HepG2 (cell line): ENCODE results near the gene FAM168A. TPM values are rescaled to one million over a fixed set of nuclear protein-coding genes. Genes with fewer than 3 reads are reported as not detected.

Experiments
- ATM ChIP-seq: fragments of 450-650 bp; IDR thresholded peaks from 2 replicates; pipeline ENCODE4 v1.7.1; 2017; ENCODE audit warnings: mild to moderate bottlenecking, borderline replicate concordance
- CBX2 ChIP-seq, 2 experiments: fragments of 200-600 bp in 1 of 2; sonication (generic); formaldehyde crosslinking in 1 of 2; IDR thresholded peaks; 2 replicates each; pipeline versions ENCODE4 v1.7.0 to v1.8.1; 2018 to 2022; ENCODE audit warnings: low read depth in 2 of 2, low read length in 1 of 2, mild to moderate bottlenecking in 1 of 2, missing genetic modification reagents in 1 of 2
- CREB3 ChIP-seq: sonication (generic); formaldehyde crosslinking; IDR thresholded peaks from 2 replicates; pipeline ENCODE4 v1.5.0; 2020; ENCODE audit warnings: missing genetic modification reagents
- FOXK1 ChIP-seq: sonication (generic); formaldehyde crosslinking; IDR thresholded peaks from 2 replicates; pipeline ENCODE4 v1.4.0; 2020; ENCODE audit warnings: low read depth, missing genetic modification reagents, borderline replicate concordance
- GABPA ChIP-seq, 2 experiments: IDR thresholded peaks; 2 replicates each; pipeline ENCODE4 v1.6.1; 2011 to 2016; ENCODE audit warnings: low read depth in 2 of 2, low read length in 1 of 2, missing biosample characterization in 1 of 2, missing genetic modification characterization in 1 of 2
- IRF2 ChIP-seq: IDR thresholded peaks from 2 replicates; pipeline ENCODE4 v1.6.1; 2018; ENCODE audit warnings: missing genetic modification reagents, missing compliant biosample characterization
- KDM2A ChIP-seq: sonication (generic); formaldehyde crosslinking; IDR thresholded peaks from 2 replicates; pipeline ENCODE4 v1.4.0; 2020; ENCODE audit warnings: low read depth, missing genetic modification reagents, borderline replicate concordance
- MZF1 ChIP-seq: sonication (generic); formaldehyde crosslinking; IDR thresholded peaks from 2 replicates; pipeline ENCODE4 v1.8.1; 2023; ENCODE audit warnings: mild to moderate bottlenecking, missing genetic modification reagents, borderline replicate concordance
- NBN ChIP-seq: fragments of 450-650 bp; conservative IDR thresholded peaks from 2 replicates; pipeline ENCODE4 v1.6.1; 2017
- NFE2 ChIP-seq: sonication (generic); formaldehyde crosslinking; IDR thresholded peaks from 2 replicates; pipeline ENCODE4 v1.4.0; 2020; ENCODE audit warnings: missing genetic modification reagents
- PRMT3 ChIP-seq: sonication (generic); formaldehyde crosslinking; IDR thresholded peaks from 2 replicates; pipeline ENCODE4 v1.8.1; 2022; ENCODE audit warnings: low read depth, mild to moderate bottlenecking, moderate library complexity, missing genetic modification reagents, borderline replicate concordance
- SIN3B ChIP-seq: fragments of 150-350 bp; IDR thresholded peaks from 2 replicates; pipeline ENCODE4 v1.6.1; 2014; ENCODE audit warnings: low read length
- SUZ12 ChIP-seq: fragments of 150-350 bp; IDR thresholded peaks from 2 replicates; pipeline ENCODE4 v1.6.1; 2014; ENCODE audit warnings: low read depth, low read length
- TOPORS ChIP-seq: sonication (generic); formaldehyde crosslinking; IDR thresholded peaks from 2 replicates; pipeline ENCODE4 v1.8.0; 2023; ENCODE audit warnings: mild to moderate bottlenecking, missing genetic modification reagents
- ZFP37 ChIP-seq: sonication (generic); formaldehyde crosslinking; IDR thresholded peaks from 2 replicates; pipeline ENCODE4 v1.4.0; 2020; ENCODE audit warnings: missing genetic modification reagents, borderline replicate concordance
- ZNF121 ChIP-seq: sonication (generic); formaldehyde crosslinking; IDR thresholded peaks from 2 replicates; pipeline ENCODE4 v1.5.0; 2020; ENCODE audit warnings: mild to moderate bottlenecking, missing genetic modification reagents
- ZNF251 ChIP-seq: sonication (generic); formaldehyde crosslinking; IDR thresholded peaks from 2 replicates; pipeline ENCODE4 v1.9.0; 2021; ENCODE audit warnings: mild to moderate bottlenecking, missing genetic modification reagents
- ZNF331 ChIP-seq: sonication (generic); formaldehyde crosslinking; IDR thresholded peaks from 2 replicates; pipeline ENCODE4 v1.4.0; 2020; ENCODE audit warnings: missing genetic modification reagents
- ZNF7 ChIP-seq: IDR thresholded peaks from 2 replicates; pipeline ENCODE4 v1.6.1; 2016; ENCODE audit warnings: missing biosample characterization, missing genetic modification reagents
- ZNF737 ChIP-seq: sonication (generic); formaldehyde crosslinking; IDR thresholded peaks from 2 replicates; pipeline ENCODE4 v1.5.0; 2020; ENCODE audit warnings: missing genetic modification reagents, mild to moderate bottlenecking, borderline replicate concordance
- polyA plus RNA-seq, 8 experiments: library from polyadenylated mRNA; depleted of rRNA in 3 of 8; stranded (reverse) in 7 of 8; unstranded in 1 of 8; fragments of >200 nt; fragmentation: Illumina TruSeq in 4 of 8; extraction: Trizol in 4 of 8; gene quantifications; 2 replicates each; pipeline versions ENCODE4 v1.2.1 to v1.2.3, GENCODE V29; 2011 to 2016; ENCODE audit warnings: low read depth in 4 of 8, missing spikeins in 1 of 8, mixed read lengths in 1 of 8; ENCODE audit not compliant: insufficient read depth in 1 of 8
- total RNA-seq, 5 experiments: library from RNA; depleted of rRNA; stranded (reverse); fragments of >200 nt; fragmentation: Illumina TruSeq; extraction: Trizol; gene quantifications; 2 replicates each; pipeline ENCODE4 v1.2.3, GENCODE V29; 2016; ENCODE audit warnings: low read depth in 1 of 5
- TF ChIP-seq, protein P1 (sequence below), 2 experiments: sonication (generic) in 1 of 2; formaldehyde crosslinking in 1 of 2; IDR thresholded peaks; 2 replicates each; pipeline versions ENCODE4 v1.6.1 to v1.9.0; 2014 to 2022; ENCODE audit warnings: antibody characterized with exemption in 1 of 2, borderline replicate concordance in 1 of 2, inconsistent platforms in 1 of 2, low read depth in 1 of 2, missing genetic modification reagents in 1 of 2

Gene FAM168A
- total and polyA plus RNA-seq, 2 of the 13 experiments (the other 11 are each of a cell fraction or from before 2014, with no cell fraction given): 13.9 to 15.8 TPM

DNA sequence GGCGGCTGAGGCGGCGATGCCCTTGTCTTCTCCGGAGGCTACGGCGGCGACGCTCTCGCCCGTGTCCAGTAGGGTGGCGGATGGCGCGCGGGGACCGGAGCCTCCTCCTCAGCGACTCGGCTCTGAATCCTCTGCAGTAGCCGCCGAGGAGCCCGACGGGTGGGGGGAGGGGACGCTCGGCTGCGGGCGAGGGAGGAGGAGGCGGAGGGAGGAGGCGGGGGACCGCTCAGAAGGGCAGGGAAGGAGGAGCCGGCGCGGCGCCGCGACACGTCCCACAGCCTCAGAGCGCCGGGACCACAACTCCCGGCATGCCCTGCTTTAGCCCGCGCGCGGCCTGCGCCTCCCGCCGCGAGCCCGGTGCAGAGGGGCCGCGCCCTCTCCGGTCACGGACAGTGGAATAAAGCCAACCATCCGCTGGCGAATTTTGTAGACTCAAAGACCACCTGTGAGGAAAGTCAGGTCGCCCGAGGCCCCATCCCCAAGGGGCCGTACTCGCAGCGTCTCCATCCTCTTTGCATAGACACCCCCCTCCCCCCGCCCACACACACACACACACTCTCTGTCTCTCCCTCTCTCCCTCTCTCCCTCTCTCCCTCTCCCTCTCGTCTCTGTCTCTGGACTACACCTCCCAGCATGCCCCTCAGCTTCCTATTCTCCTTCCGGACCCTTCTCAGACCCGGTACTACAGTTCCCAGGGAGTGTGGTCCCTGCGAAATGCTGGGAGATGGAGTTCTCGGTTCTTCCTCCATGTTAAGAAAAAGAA is at the start of gene FAM168A (continued):
- peak; percentile 68; the same call in 1 of the 2 replicates for TF ChIP-seq FOXK1 (CRISPR knock-in tag)
- no peak for TF ChIP-seq ZNF251 (CRISPR knock-in tag)
- TF ChIP-seq KDM2A (CRISPR knock-in tag): peak; percentile 89
- no peak for TF ChIP-seq MZF1 (CRISPR knock-in tag)
- TF ChIP-seq SIN3B: no peak
- TF ChIP-seq ZNF737: no peak
- no peak for TF ChIP-seq NFE2 (CRISPR knock-in tag)
- TF ChIP-seq ZFP37: no peak
- peak; percentile 73 for TF ChIP-seq GABPA (IDR thresholded peaks at IDR 0.05; ENCODE audit: low read depth, low read length)
- peak; percentile 94 for TF ChIP-seq GABPA (CRISPR knock-in tag; IDR thresholded peaks at IDR 0.05; ENCODE audit: low read depth)
- no peak for TF ChIP-seq ATM
- TF ChIP-seq SUZ12: peak; percentile 65
- no peak for TF ChIP-seq ZNF7
- no peak for TF ChIP-seq NBN
- TF ChIP-seq CBX2 (IDR thresholded peaks at IDR 0.05; ENCODE audit: low read depth, low read length): no peak
- no peak for TF ChIP-seq CBX2 (CRISPR knock-in tag; IDR thresholded peaks at IDR 0.05; ENCODE audit: low read depth)
- TF ChIP-seq ZNF331 (CRISPR knock-in tag): peak; percentile 19; the same call in 1 of the 2 replicates
- peak; percentile 73 for TF ChIP-seq TOPORS (CRISPR knock-in tag)
- TF ChIP-seq, protein P1, sequence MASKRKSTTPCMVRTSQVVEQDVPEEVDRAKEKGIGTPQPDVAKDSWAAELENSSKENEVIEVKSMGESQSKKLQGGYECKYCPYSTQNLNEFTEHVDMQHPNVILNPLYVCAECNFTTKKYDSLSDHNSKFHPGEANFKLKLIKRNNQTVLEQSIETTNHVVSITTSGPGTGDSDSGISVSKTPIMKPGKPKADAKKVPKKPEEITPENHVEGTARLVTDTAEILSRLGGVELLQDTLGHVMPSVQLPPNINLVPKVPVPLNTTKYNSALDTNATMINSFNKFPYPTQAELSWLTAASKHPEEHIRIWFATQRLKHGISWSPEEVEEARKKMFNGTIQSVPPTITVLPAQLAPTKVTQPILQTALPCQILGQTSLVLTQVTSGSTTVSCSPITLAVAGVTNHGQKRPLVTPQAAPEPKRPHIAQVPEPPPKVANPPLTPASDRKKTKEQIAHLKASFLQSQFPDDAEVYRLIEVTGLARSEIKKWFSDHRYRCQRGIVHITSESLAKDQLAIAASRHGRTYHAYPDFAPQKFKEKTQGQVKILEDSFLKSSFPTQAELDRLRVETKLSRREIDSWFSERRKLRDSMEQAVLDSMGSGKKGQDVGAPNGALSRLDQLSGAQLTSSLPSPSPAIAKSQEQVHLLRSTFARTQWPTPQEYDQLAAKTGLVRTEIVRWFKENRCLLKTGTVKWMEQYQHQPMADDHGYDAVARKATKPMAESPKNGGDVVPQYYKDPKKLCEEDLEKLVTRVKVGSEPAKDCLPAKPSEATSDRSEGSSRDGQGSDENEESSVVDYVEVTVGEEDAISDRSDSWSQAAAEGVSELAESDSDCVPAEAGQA (IDR thresholded peaks at IDR 0.05; ENCODE audit: low read depth): peak; percentile 73
- TF ChIP-seq, protein P1 (CRISPR knock-in tag; IDR thresholded peaks at IDR 0.05; ENCODE audit: borderline replicate concordance): no peak
- TF ChIP-seq PRMT3 (CRISPR knock-in tag): no peak
- peak; percentile 39; the same call in 1 of the 2 replicates for TF ChIP-seq ZNF121
- peak; percentile 89 for TF ChIP-seq IRF2 (CRISPR knock-in tag)
- TF ChIP-seq CREB3 (CRISPR knock-in tag): no peak
